SK-N-SH treated with all-trans-retinoic acid at 6 μM for 48 hours (cell line): ENCODE data around the gene SKOR1.

Experiments used
- ATAC-seq: fragments of 200-7000 bp; cut with Tn5 transposase; 3 replicates; pipeline ENCODE4 v1.9.1; 2020; ENCODE audit warnings: mild to moderate bottlenecking, moderate library complexity
- ARNTL ChIP-seq: fragments of 450-650 bp; formaldehyde crosslinking; IDR thresholded peaks from 2 replicates; pipeline ENCODE4 v1.5.0; 2020; ENCODE audit warnings: low read depth, mild to moderate bottlenecking, moderate library complexity, borderline replicate concordance
- BACH2 ChIP-seq: fragments of 250-450 bp; sonication (Bioruptor Pico); IDR thresholded peaks from 2 replicates; pipeline ENCODE4 v1.9.0; 2021; ENCODE audit warnings: mild to moderate bottlenecking, borderline replicate concordance
- CSDC2 ChIP-seq: fragments of 250-450 bp; sonication (Bioruptor Pico); IDR thresholded peaks from 2 replicates; pipeline ENCODE4 v1.5.0; 2020; ENCODE audit warnings: mild to moderate bottlenecking, moderate library complexity
- ESRRG ChIP-seq: fragments of 250-450 bp; sonication (Bioruptor Pico); IDR thresholded peaks from 2 replicates; pipeline ENCODE4 v1.6.1; 2021; ENCODE audit warnings: mild to moderate bottlenecking
- GLIS3 ChIP-seq: fragments of 250-450 bp; sonication (Bioruptor Pico); IDR thresholded peaks from 2 replicates; pipeline ENCODE4 v1.5.0; 2020; ENCODE audit warnings: mild to moderate bottlenecking, moderate library complexity
- ISL1 ChIP-seq: fragments of 250-450 bp; sonication (Bioruptor Pico); IDR thresholded peaks from 2 replicates; pipeline ENCODE4 v2.1.2; 2022; ENCODE audit warnings: mild to moderate bottlenecking, moderate library complexity
- OSR1 ChIP-seq: fragments of 250-450 bp; sonication (Bioruptor Pico); IDR thresholded peaks from 2 replicates; pipeline ENCODE4 v1.8.0; 2022; ENCODE audit warnings: moderate library complexity, mild to moderate bottlenecking, inconsistent platforms
- PATZ1 ChIP-seq: fragments of 250-450 bp; sonication (Bioruptor Pico); IDR thresholded peaks from 2 replicates; pipeline ENCODE4 v1.8.0; 2020; ENCODE audit warnings: mild to moderate bottlenecking, moderate library complexity, borderline replicate concordance
- POU6F1 ChIP-seq: fragments of 250-450 bp; sonication (Bioruptor Pico); IDR thresholded peaks from 2 replicates; pipeline ENCODE4 v1.8.0; 2021; ENCODE audit warnings: low read depth, mild to moderate bottlenecking, moderate library complexity, borderline replicate concordance
- PPARA ChIP-seq: fragments of 250-450 bp; sonication (Bioruptor Pico); IDR thresholded peaks from 2 replicates; pipeline ENCODE4 v1.5.0; 2020; ENCODE audit warnings: mild to moderate bottlenecking, borderline replicate concordance
- SNAI2 ChIP-seq: fragments of 250-450 bp; sonication (Bioruptor Pico); IDR thresholded peaks from 2 replicates; pipeline ENCODE4 v1.5.0; 2020; ENCODE audit warnings: mild to moderate bottlenecking, moderate library complexity
- TCF4 ChIP-seq: fragments of 250-450 bp; sonication (Bioruptor Pico); IDR thresholded peaks from 2 replicates; pipeline ENCODE4 v1.8.0; 2021; ENCODE audit warnings: mild to moderate bottlenecking, moderate library complexity, borderline replicate concordance
- TOX ChIP-seq: fragments of 250-450 bp; sonication (Bioruptor Pico); IDR thresholded peaks from 2 replicates; pipeline ENCODE4 v1.8.0; 2021; ENCODE audit warnings: mild to moderate bottlenecking, moderate library complexity, borderline replicate concordance
- ZC3H10 ChIP-seq: fragments of 250-450 bp; sonication (Bioruptor Pico); IDR thresholded peaks from 2 replicates; pipeline ENCODE4 v1.5.1; 2021; ENCODE audit warnings: mild to moderate bottlenecking, moderate library complexity
- ZFP3 ChIP-seq: fragments of 250-450 bp; sonication (Bioruptor Pico); IDR thresholded peaks from 2 replicates; pipeline ENCODE4 v1.5.0; 2020; ENCODE audit warnings: mild to moderate bottlenecking, moderate library complexity
- ZFP30 ChIP-seq: fragments of 450-650 bp; formaldehyde crosslinking; IDR thresholded peaks from 2 replicates; pipeline ENCODE4 v1.5.0; 2022; ENCODE audit warnings: mild to moderate bottlenecking, moderate library complexity
- ZNF565 ChIP-seq: fragments of 450-650 bp; formaldehyde crosslinking; conservative IDR thresholded peaks from 2 replicates; pipeline ENCODE4 v1.5.0; 2020; ENCODE audit warnings: low read depth, mild to moderate bottlenecking, moderate library complexity
- ZNF70 ChIP-seq: fragments of 450-650 bp; formaldehyde crosslinking; IDR thresholded peaks from 2 replicates; pipeline ENCODE4 v1.5.0; 2020; ENCODE audit warnings: mild to moderate bottlenecking, moderate library complexity
- ZNF8 ChIP-seq: fragments of 450-650 bp; formaldehyde crosslinking; IDR thresholded peaks from 2 replicates; pipeline ENCODE4 v1.5.0; 2020; ENCODE audit warnings: mild to moderate bottlenecking, moderate library complexity
- TF ChIP-seq, protein P1 (sequence below): fragments of 250-450 bp; sonication (Bioruptor Pico); IDR thresholded peaks from 2 replicates; pipeline ENCODE4 v1.5.1; 2020; ENCODE audit warnings: low read depth, mild to moderate bottlenecking, moderate library complexity
- TF ChIP-seq, protein P2 (sequence below): fragments of 250-450 bp; sonication (Bioruptor Pico); IDR thresholded peaks from 2 replicates; pipeline ENCODE4 v1.5.1; 2021; ENCODE audit warnings: mild to moderate bottlenecking, moderate library complexity
- TF ChIP-seq, protein P3 (sequence below): fragments of 250-450 bp; sonication (Bioruptor Pico); IDR thresholded peaks from 2 replicates; pipeline ENCODE4 v1.5.0; 2020; ENCODE audit warnings: mild to moderate bottlenecking, moderate library complexity

SKOR1 gene

DNA sequence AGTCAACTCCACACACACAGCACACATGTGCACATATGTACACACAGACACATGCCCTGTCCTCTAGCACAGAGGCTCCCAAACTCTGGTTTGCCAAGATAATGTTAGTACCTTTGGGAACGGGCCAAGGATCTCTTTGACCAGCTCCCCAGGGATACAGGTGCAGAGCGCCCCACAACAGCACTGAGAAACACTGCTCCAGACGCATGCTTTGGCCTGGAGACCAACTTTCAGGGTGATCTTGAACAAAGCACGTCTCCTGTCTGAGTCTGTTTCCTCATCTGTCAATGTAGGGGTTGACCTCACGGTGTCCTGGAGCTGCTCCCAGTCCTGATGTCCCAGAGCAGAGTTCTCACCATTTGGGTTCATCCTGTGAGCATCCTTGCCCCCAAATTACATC lies 15.9 kb upstream of the SKOR1 start (continued):
- TF ChIP-seq PPARA (CRISPR knock-in tag): no peak

- no peak for ATAC-seq
- no peak for TF ChIP-seq ZFP30 (CRISPR knock-in tag)
- TF ChIP-seq, protein P1, sequence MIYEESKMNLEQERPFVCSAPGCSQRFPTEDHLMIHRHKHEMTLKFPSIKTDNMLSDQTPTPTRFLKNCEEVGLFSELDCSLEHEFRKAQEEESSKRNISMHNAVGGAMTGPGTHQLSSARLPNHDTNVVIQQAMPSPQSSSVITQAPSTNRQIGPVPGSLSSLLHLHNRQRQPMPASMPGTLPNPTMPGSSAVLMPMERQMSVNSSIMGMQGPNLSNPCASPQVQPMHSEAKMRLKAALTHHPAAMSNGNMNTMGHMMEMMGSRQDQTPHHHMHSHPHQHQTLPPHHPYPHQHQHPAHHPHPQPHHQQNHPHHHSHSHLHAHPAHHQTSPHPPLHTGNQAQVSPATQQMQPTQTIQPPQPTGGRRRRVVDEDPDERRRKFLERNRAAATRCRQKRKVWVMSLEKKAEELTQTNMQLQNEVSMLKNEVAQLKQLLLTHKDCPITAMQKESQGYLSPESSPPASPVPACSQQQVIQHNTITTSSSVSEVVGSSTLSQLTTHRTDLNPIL (CRISPR knock-in tag): no peak
- TF ChIP-seq TCF4 (CRISPR knock-in tag): no peak
- no peak for TF ChIP-seq ZNF8
- no peak for TF ChIP-seq ISL1 (CRISPR knock-in tag)
- TF ChIP-seq OSR1 (CRISPR knock-in tag): no peak
- no peak for TF ChIP-seq PPARA (CRISPR knock-in tag)
- no peak for TF ChIP-seq ZNF70
- TF ChIP-seq POU6F1 (CRISPR knock-in tag): no peak
- TF ChIP-seq BACH2 (CRISPR knock-in tag): no peak
- TF ChIP-seq ZC3H10 (CRISPR knock-in tag): no peak
- TF ChIP-seq, protein P2, sequence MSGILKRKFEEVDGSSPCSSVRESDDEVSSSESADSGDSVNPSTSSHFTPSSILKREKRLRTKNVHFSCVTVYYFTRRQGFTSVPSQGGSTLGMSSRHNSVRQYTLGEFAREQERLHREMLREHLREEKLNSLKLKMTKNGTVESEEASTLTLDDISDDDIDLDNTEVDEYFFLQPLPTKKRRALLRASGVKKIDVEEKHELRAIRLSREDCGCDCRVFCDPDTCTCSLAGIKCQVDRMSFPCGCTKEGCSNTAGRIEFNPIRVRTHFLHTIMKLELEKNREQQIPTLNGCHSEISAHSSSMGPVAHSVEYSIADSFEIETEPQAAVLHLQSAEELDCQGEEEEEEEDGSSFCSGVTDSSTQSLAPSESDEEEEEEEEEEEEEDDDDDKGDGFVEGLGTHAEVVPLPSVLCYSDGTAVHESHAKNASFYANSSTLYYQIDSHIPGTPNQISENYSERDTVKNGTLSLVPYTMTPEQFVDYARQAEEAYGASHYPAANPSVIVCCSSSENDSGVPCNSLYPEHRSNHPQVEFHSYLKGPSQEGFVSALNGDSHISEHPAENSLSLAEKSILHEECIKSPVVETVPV (CRISPR knock-in tag): no peak
- TF ChIP-seq ARNTL (CRISPR knock-in tag): no peak
- no peak for TF ChIP-seq ESRRG
- TF ChIP-seq GLIS3 (CRISPR knock-in tag): no peak
- TF ChIP-seq ZFP3: no peak
- no peak for TF ChIP-seq ZNF565 (CRISPR knock-in tag)
- TF ChIP-seq TOX (CRISPR knock-in tag): no peak
Measured at GRCh38 chr15:67809866-67810265, 15.4 kb upstream of the SKOR1 start.

GRCh38 chr15:67812241-67812644 lies 13.1 kb upstream of the SKOR1 start:
- TF ChIP-seq, protein P1 (CRISPR knock-in tag): no peak
- no peak for TF ChIP-seq TOX (CRISPR knock-in tag)
- no peak for TF ChIP-seq CSDC2
- TF ChIP-seq, protein P3, sequence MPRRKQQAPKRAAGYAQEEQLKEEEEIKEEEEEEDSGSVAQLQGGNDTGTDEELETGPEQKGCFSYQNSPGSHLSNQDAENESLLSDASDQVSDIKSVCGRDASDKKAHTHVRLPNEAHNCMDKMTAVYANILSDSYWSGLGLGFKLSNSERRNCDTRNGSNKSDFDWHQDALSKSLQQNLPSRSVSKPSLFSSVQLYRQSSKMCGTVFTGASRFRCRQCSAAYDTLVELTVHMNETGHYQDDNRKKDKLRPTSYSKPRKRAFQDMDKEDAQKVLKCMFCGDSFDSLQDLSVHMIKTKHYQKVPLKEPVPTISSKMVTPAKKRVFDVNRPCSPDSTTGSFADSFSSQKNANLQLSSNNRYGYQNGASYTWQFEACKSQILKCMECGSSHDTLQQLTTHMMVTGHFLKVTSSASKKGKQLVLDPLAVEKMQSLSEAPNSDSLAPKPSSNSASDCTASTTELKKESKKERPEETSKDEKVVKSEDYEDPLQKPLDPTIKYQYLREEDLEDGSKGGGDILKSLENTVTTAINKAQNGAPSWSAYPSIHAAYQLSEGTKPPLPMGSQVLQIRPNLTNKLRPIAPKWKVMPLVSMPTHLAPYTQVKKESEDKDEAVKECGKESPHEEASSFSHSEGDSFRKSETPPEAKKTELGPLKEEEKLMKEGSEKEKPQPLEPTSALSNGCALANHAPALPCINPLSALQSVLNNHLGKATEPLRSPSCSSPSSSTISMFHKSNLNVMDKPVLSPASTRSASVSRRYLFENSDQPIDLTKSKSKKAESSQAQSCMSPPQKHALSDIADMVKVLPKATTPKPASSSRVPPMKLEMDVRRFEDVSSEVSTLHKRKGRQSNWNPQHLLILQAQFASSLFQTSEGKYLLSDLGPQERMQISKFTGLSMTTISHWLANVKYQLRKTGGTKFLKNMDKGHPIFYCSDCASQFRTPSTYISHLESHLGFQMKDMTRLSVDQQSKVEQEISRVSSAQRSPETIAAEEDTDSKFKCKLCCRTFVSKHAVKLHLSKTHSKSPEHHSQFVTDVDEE: no peak
- TF ChIP-seq GLIS3 (CRISPR knock-in tag): no peak
- TF ChIP-seq, protein P2 (CRISPR knock-in tag): no peak
- no peak for TF ChIP-seq ZFP30 (CRISPR knock-in tag)
- TF ChIP-seq BACH2 (CRISPR knock-in tag): no peak
- no peak for TF ChIP-seq SNAI2 (CRISPR knock-in tag)
- TF ChIP-seq PATZ1 (CRISPR knock-in tag): no peak
- no peak for ATAC-seq
